Suppressor macrophage (primary cell): ENCODE measurements around the gene GPBP1L1.
"Not testable (repeated sequence)": the region's sequence is repeated elsewhere in the genome, so short reads cannot be mapped to it uniquely, and the experiment has no call there.

ENCODE experiments used
- DNase-seq, 4 experiments: peaks; one replicate each; pipeline ENCODE4 v3.0.0-alpha.2; 2020 to 2022

The GPBP1L1 gene

GRCh38 chr1:45679123-45679522 lies 7.2 kb downstream of the GPBP1L1 start:
- no peak for DNase-seq

GRCh38 chr1:45678489-45678888 lies 7.8 kb downstream of the GPBP1L1 start:
- DNase-seq, result no peak

DNA sequence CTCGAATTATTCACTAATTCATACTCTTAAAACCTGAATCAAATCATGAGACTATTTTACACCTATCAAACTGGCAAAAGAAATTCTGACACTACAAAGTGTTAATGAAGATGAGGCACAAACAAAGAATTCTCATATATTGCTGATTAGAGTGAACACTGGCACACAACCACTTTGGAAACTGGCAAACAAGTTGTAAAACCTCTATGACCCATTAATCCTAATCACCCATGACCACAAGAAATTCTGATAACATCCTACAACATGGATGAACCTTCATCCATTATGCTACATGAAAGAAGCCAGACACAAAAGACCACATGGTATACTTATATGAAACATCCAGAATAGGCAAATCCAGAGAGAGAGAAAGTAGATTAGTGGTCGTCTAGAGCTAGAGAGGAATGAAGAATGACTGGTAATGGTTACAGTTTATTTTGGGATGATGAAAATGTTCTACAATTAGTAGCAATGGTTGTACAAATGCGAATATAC lies 8.5 kb downstream of the GPBP1L1 start:
- no peak for DNase-seq

GRCh38 chr1:45676553-45676952 lies 9.8 kb downstream of the GPBP1L1 start:
- DNase-seq, result not testable (repeated sequence)

- DNase-seq, result no peak
These were observed 11.9 kb downstream of the GPBP1L1 start for GRCh38 chr1:45674478-45674877.

- DNase-seq, result no peak
These were observed 12.4 kb downstream of the GPBP1L1 start for GRCh38 chr1:45673956-45674355.

- no peak for DNase-seq
These were observed 16.3 kb downstream of the GPBP1L1 start for GRCh38 chr1:45669859-45670655.

- DNase-seq, result no peak
These were observed 17.0 kb downstream of the GPBP1L1 start for GRCh38 chr1:45669379-45669778.

GRCh38 chr1:45668526-45668925 lies 17.8 kb downstream of the GPBP1L1 start:
- no peak for DNase-seq

- no peak for DNase-seq
These were observed 18.8 kb downstream of the GPBP1L1 start for GRCh38 chr1:45667321-45668111.

DNA sequence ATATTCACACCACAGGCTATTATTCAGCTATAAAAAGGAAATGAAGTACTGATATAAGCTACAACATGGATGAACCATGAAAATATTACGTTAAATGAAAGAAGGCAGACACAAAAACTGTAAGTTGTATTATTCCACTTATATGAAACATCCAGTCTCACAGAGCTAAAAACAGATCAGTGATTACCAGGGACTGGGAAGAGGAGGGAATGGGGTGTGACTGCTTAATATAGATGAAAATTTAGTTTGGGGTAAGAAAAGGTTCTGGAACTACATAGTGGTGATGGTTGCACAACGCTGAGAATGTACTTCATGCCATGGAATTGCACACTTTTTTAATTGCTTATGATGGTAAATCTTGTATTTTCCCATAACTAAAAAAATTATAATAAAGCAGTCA lies 19.5 kb downstream of the GPBP1L1 start:
- no peak for DNase-seq

- DNase-seq, result no peak
These were observed 26.0 kb downstream of the GPBP1L1 start for GRCh38 chr1:45660336-45660735.

GRCh38 chr1:45659222-45659621 lies 27.1 kb downstream of the GPBP1L1 start:
- no peak for DNase-seq

DNA sequence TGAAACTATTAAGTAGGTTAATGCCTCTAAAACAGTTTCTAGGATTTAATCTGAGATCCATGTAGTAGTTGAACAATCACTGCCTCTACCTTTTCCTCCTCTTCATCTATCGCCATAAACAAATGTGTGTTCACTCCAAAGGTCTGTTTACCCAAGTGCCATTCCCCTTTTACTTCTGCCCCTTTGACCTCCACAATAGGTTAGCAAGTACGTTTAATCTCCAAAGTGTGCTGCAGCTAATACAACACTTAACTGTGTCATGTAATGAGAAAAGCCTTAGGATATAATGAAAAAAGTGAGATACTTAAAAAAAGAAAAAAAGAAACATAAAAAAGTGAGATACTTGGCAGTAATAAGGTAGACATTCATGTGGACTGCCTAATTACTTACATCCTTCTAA lies 28.2 kb downstream of the GPBP1L1 start:
- DNase-seq, result no peak

DNA sequence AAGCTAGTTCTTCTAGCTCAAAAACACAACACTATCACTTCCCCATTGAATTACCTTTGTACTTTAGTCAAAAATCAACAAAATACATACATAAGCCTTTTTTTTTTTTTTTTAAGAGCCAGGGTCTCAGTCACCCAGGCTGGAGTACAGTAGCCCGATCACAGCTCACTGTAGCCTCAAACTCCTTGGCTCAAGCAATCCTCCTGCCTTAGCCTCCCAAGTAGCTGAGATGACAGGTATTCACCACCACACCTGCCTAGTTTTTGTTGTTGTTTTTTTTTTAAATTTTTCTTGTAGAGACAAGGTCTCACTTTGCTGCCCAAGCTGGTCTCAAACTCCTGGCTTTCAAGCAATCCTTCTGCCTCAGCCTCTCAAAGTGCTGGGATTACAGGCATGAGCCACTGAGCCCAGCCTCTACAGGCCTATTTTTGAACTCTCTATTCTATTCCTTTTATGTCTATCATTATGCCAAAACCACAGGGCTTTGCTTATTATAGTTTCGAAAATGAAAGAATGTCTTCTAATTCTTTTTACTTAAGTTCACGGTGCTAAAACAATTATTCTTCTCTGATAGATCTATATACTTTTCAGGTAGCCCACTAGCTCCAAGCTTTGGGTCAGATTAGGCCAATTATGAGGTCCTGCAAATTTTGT lies 29.6 kb downstream of the GPBP1L1 start:
- DNase-seq, result no peak

DNA sequence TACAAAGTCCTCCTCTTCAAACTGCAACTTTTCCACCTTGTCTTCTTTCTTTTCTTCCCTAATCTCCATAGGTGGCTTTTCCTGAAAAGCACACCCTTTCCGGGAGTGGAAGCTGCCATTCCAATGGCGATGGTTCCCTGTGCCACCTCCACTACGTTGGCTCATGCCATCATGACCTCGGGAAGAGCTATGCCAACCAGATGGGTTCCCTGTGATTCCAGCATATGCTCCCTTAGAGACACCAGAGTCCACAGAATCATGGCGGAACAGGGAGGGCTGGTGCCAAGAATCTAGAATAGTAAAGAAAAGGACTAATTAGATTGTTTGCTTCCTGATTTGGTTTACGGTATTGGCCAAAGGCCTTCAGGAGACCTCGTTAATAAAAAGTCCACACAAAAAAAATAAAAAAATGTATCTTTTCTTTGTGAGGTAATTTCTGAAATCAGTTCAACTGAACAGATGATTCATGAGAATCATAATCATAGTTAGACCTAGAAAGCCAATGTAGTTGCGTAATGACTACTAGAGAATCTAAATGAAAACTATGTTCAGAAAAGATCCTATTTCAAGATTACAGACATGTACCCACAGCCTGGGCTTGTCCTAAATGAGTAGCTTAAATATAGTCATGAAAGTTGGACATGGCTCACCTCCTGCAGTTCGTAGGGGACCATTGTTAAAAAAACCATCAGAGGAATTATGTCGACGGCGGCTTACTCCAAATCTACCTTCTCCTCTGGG lies 31.6 kb downstream of the GPBP1L1 start:
- DNase-seq, result no peak

GRCh38 chr1:45647248-45648021 lies 38.9 kb downstream of the GPBP1L1 start:
- peak; percentile 84 to 93 (median 86) for DNase-seq

DNA sequence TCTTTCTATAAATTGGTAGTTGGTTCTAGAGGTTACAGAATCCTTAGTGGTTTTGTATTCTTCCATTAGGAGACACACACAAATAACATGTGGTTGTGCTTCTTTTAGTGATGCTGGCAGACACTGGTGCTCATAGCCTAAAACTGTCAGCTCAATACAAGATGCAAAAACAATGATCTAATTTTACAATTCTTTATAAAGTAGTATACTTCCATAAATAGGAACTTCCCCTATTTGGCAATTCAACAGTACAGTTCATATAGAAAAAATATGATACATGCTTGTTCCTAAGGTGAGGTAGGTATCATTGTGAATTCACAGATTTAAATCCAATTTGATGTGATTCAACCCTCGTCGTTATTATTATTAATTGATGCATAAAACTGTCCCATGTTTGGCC lies 41.7 kb downstream of the GPBP1L1 start:
- peak in 2 of 4 experiments; percentile 25 to 43 for DNase-seq

- DNase-seq, result no peak
These were observed 42.4 kb downstream of the GPBP1L1 start for GRCh38 chr1:45643978-45644377.

GRCh38 chr1:45643321-45643720 lies 43.0 kb downstream of the GPBP1L1 start:
- DNase-seq, result no peak

- no peak for DNase-seq
These were observed 46.0 kb downstream of the GPBP1L1 start for GRCh38 chr1:45640293-45640692.

- no peak for DNase-seq
These were observed 51.1 kb downstream of the GPBP1L1 start for GRCh38 chr1:45635211-45635610.
